Measurements from ENCODE around the gene PCDHGA5. TPM values are rescaled to one million over a fixed set of nuclear protein-coding genes. Genes with fewer than 3 reads are reported as not detected.
"Not testable (repeated sequence)": the region's sequence is repeated elsewhere in the genome, so short reads cannot be mapped to it uniquely, and the experiment has no call there.

The PCDHGA5 gene
- total RNA-seq, 1 donor from 2014 or later, result 6.1 TPM

GRCh38 chr5:141387557-141388311 is 23.8 kb downstream of the PCDHGA5 start, which contains the start of gene PCDHGB4:
TSS of gene PCDHGB4 (plus strand) at chr5:141387698. CDS start at chr5:141387885, 187 bp downstream.
- peak; percentile 18 for DNase-seq

GRCh38 chr5:141388661-141389060 is 24.7 kb downstream of the PCDHGA5 start:
- DNase-seq, result no peak

- DNase-seq, result no peak
These were observed 25.4 kb downstream of the PCDHGA5 start for GRCh38 chr5:141389153-141390042.

DNA sequence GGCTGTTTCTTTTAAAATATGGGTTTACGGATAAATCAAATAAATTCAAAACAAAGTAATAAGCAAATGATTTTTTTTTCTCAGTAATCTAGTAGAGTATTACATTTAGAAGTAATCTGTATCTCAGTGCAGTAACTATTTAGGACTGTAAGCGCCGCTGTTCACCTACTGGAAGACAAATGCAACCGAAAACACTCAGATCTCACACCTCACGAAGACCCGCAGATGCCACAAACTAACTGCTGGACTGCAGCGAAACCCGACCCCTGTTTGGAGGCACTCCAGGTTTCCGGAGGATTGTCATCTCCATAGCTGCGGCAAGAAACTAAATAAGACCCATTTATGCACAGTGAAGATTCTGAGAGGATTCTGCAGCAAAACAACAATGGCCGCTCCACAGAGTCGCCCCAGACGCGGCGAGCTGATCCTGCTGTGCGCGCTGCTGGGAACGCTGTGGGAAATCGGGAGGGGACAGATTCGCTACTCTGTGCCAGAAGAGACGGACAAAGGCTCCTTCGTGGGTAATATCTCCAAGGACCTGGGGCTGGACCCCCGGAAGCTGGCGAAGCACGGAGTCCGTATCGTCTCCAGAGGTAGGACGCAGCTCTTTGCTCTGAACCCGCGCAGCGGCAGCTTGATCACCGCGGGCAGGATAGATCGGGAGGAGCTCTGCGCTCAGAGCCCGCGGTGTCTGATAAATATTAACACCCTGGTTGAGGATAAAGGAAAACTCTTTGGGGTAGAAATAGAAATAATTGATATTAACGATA is 28.7 kb downstream of the PCDHGA5 start, which contains the start of gene PCDHGA8:
Gene PCDHGA8 (plus strand): TSS at position 205 of the 770 bp plus-strand sequence. CDS start 181 bp downstream, at position 386.
- DNase-seq, result no peak

GRCh38 chr5:141393267-141393666 is 29.3 kb downstream of the PCDHGA5 start:
- no peak for DNase-seq

DNA sequence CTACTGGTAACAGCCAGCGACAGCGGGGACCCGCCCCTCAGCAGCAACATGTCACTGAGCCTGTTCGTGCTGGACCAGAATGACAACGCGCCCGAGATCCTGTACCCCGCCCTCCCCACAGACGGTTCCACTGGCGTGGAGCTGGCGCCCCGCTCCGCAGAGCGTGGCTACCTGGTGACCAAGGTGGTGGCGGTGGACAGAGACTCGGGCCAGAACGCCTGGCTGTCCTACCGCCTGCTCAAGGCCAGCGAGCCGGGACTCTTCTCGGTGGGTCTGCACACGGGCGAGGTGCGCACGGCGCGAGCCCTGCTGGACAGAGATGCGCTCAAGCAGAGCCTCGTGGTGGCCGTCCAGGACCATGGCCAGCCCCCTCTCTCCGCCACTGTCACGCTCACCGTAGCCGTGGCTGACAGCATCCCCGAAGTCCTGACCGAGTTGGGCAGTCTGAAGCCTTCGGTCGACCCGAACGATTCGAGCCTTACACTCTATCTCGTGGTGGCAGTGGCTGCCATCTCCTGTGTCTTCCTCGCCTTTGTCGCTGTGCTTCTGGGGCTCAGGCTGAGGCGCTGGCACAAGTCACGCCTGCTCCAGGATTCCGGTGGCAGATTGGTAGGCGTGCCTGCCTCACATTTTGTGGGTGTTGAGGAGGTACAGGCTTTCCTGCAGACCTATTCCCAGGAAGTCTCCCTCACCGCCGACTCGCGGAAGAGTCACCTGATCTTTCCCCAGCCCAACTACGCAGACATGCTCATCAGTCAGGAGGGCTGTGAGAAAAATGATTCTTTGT is 30.6 kb downstream of the PCDHGA5 start:
- not testable (repeated sequence) for DNase-seq

DNA sequence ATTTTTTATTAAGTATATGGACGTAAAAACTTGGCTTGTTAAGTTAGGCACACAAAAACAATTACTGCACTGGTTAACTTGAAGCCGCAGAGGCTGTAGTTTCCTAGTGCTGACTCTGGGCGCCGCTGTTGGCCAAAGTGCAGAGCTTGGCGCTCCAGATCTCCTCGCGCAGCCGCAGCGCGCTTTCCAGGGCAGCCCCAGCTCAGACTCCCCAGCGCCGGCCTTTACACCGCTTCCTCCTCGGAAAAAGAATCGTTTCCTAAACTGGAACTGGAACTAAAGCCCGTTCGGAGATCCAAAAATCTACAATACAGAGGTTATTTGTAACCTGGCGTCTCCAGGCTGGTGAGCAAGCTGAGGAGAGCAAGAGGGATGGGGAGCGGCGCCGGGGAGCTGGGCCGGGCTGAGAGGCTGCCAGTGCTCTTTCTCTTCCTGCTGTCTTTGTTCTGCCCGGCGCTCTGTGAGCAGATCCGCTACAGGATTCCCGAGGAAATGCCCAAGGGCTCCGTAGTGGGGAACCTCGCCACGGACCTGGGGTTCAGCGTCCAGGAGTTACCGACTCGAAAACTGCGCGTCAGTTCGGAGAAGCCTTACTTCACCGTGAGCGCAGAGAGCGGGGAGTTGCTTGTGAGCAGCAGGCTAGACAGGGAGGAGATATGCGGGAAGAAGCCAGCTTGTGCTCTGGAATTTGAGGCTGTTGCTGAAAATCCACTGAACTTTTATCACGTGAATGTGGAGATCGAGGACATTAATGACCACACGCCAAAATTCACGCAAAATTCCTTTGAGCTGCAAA is 34.0 kb downstream of the PCDHGA5 start, which contains the start of gene PCDHGB5:
Gene PCDHGB5 (plus strand): TSS at position 192 of the 796 bp plus-strand sequence. CDS start 181 bp downstream, at position 373.
- DNase-seq, result peak; percentile 16

GRCh38 chr5:141398608-141399007 is 34.6 kb downstream of the PCDHGA5 start:
- DNase-seq, result no peak

DNA sequence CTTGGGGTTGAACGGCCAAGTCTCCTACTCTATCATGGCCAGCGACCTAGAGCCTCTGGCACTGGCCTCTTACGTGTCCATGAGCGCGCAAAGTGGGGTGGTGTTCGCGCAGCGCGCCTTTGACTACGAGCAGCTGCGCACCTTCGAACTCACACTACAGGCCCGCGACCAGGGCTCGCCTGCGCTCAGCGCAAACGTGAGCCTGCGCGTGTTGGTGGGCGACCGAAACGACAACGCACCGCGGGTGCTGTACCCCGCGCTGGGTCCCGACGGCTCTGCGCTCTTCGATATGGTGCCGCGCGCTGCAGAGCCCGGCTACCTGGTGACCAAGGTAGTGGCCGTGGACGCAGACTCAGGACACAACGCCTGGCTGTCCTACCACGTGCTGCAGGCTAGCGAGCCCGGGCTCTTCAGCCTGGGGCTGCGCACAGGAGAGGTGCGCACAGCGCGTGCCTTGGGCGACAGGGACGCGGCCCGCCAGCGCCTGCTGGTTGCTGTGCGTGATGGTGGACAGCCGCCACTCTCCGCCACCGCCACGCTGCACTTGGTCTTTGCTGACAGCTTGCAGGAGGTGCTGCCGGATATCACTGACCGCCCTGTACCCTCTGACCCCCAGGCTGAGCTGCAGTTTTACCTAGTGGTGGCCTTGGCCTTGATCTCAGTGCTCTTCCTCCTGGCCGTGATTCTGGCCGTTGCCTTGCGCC is 35.7 kb downstream of the PCDHGA5 start:
- no peak for DNase-seq

GRCh38 chr5:141402553-141403243 is 38.7 kb downstream of the PCDHGA5 start, which contains the start of gene PCDHGA9:
TSS of gene PCDHGA9 (plus strand) at chr5:141402778. CDS start at chr5:141402953, 175 bp downstream.
- DNase-seq, result peak; percentile 33

- DNase-seq, result no peak
These were observed 39.4 kb downstream of the PCDHGA5 start for GRCh38 chr5:141403387-141403786.

DNA sequence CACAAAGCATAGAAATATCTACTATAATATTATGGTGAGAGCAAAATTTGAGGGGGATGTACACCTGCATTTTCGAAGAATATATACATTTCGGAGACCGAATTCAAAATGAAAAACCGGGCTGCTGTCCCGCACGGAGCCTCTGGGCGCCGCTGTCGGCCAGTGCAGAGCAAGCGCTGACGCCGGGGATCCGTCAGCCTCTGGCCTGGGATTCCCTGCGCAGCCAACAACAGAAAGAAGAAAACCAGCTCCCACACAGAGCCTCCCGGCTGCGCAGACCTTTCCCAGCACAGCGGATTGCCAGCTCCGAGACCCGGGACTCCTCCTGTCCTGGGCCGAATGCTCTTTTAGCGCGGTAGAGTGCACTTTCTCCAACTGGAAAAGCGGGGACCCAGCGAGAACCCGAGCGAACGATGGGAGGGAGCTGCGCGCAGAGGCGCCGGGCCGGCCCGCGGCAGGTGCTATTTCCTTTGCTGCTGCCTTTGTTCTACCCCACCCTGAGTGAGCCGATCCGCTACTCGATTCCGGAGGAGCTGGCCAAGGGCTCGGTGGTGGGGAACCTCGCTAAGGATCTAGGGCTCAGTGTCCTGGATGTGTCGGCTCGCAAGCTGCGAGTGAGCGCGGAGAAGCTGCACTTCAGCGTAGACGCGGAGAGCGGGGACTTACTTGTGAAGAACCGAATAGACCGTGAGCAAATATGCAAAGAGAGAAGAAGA is 44.0 kb downstream of the PCDHGA5 start, which contains the start of gene PCDHGB6:
Gene PCDHGB6 (plus strand): TSS at position 232 of the 716 bp plus-strand sequence. CDS start 182 bp downstream, at position 414.
- peak; percentile 50 for DNase-seq

GRCh38 chr5:141409598-141410306 is 45.8 kb downstream of the PCDHGA5 start:
- no peak for DNase-seq

DNA sequence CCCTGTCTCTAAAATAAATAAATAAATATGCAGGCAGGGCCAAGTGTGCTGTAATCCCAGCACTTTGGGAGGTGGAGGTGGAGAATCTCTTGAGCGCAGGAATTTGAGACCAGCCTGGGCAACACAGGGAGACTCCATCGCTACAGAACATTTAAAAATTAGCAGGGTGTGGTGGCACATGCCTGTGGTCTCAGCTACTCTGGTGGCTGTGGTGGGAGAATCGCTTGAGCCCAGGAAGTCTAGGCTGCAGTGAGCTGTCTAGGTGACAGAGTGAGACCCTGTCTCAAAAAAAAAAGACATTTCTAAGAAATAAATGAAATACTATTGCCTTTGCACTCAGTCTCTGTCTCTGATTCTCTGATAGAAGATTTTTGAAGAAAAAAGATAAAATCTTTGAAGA is 47.6 kb downstream of the PCDHGA5 start:
- no peak for DNase-seq

DNA sequence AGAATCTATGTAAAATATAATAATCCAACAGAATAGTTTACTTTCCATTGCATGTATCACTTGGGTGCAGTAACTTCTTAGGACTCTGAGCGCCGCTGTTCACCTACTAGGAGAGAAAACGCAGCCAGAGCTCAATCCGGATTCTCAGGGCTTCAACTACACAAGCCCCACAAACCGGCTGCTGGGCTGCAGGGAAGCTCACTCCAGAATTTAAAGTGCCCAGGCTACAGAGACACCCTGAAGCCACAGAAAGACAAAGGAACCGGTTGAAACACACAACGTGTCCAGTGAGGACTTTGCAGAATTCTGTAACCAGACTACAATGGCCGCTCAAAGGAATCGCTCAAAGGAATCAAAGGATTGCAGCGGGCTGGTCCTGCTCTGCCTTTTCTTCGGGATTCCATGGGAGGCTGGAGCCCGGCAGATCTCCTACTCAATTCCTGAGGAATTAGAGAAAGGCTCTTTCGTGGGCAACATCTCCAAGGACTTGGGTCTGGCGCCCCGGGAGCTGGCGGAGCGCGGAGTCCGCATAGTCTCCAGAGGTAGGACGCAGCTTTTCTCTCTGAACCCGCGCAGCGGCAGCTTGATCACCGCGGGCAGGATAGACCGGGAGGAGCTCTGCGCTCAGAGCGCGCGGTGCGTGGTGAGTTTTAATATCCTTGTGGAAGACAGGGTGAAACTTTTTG is 49.0 kb downstream of the PCDHGA5 start, which contains the start of gene PCDHGA10:
Gene PCDHGA10 (plus strand): TSS at position 134 of the 686 bp plus-strand sequence. CDS start 189 bp downstream, at position 323.
- DNase-seq, result peak; percentile 39

GRCh38 chr5:141413540-141414069 is 49.6 kb downstream of the PCDHGA5 start:
- DNase-seq, result no peak

Measured in tongue (tissue), 2 donors.